PC-9 (cell line): ENCODE measurements around the gene B4GALNT3. TPM values are rescaled to one million over a fixed set of nuclear protein-coding genes. Genes with fewer than 3 reads are reported as not detected.

ENCODE experiments used
- BruUV-seq: library from RNA; stranded (reverse); fragments of 400-500 nt; replicated peaks from 2 replicates; lab custom pipeline; 2021; lab: Mats Ljungman, UMichigan
- CTCF ChIA-PET: fragments of 300-600 bp; sonication (Branson Sonifier 250); formaldehyde crosslinking; loops from one replicate; lab custom pipeline; 2022; ENCODE audit warnings: antibody characterized with exemption; lab: Charles Lee
- POLR2A ChIA-PET: fragments of 300-600 bp; sonication (Branson Sonifier 250); formaldehyde crosslinking; loops from one replicate; lab custom pipeline; 2022; ENCODE audit warnings: antibody characterized with exemption; ENCODE audit not compliant: unreplicated experiment; lab: Charles Lee
- DNase-seq, 2 experiments: peaks; one replicate each; pipeline versions ENCODE4 v3.0.0 to v3.0.0-alpha.2; 2015 to 2022; ENCODE audit warnings: mixed read lengths in 1 of 2
- H2AFZ ChIP-seq: fragments of 200-600 bp; sonication (generic); 2 replicates; pipeline ENCODE4 v1.8.1; 2017; ENCODE audit warnings: antibody characterized with exemption
- H3F3A ChIP-seq: fragments of 200-600 bp; sonication (generic); 2 replicates; pipeline ENCODE4 v1.8.1; 2017; ENCODE audit warnings: antibody characterized with exemption, mild to moderate bottlenecking, low read depth; ENCODE audit not compliant: insufficient read depth
- H3K27ac ChIP-seq: fragments of 200-600 bp; sonication (generic); 2 replicates; pipeline ENCODE4 v1.6.1; 2016; ENCODE audit warnings: mixed run types
- H3K27me3 ChIP-seq: fragments of 200-600 bp; sonication (generic); 2 replicates; pipeline ENCODE4 v1.6.1; 2016; ENCODE audit warnings: low read depth, mixed run types; ENCODE audit not compliant: insufficient read depth
- H3K36me3 ChIP-seq: fragments of 200-600 bp; sonication (generic); 2 replicates; pipeline ENCODE4 v1.6.1; 2016; ENCODE audit warnings: low read depth, mixed run types
- H3K4me1 ChIP-seq: fragments of 200-600 bp; sonication (generic); replicated peaks from 2 replicates; pipeline ENCODE4 v1.6.1; 2016; ENCODE audit warnings: mixed run types; ENCODE audit not compliant: insufficient read depth
- H3K4me2 ChIP-seq: fragments of 200-600 bp; sonication (generic); 2 replicates; pipeline ENCODE4 v1.6.1; 2017; ENCODE audit warnings: mixed run types
- H3K4me3 ChIP-seq: fragments of 200-600 bp; sonication (generic); 2 replicates; pipeline ENCODE4 v1.6.1; 2016; ENCODE audit warnings: mixed run types
- H3K79me2 ChIP-seq: fragments of 200-600 bp; sonication (generic); 2 replicates; pipeline ENCODE4 v1.6.1; 2017; ENCODE audit warnings: low read depth, mixed run types
- H3K9me2 ChIP-seq: fragments of 200-600 bp; sonication (generic); 2 replicates; pipeline ENCODE4 v1.8.1; 2017; ENCODE audit warnings: mild to moderate bottlenecking; ENCODE audit not compliant: insufficient read depth
- H3K9me3 ChIP-seq: fragments of 200-600 bp; sonication (generic); 2 replicates; pipeline ENCODE4 v1.8.1; 2016; ENCODE audit warnings: low read depth; ENCODE audit not compliant: insufficient read depth
- H4K20me1 ChIP-seq: fragments of 200-600 bp; sonication (generic); 2 replicates; pipeline ENCODE4 v1.8.1; 2017; ENCODE audit not compliant: insufficient read depth
- EZH2 ChIP-seq: fragments of 200-600 bp; sonication (generic); IDR thresholded peaks from 2 replicates; pipeline ENCODE4 v1.8.0; 2017; ENCODE audit warnings: antibody characterized with exemption, low read depth
- intact Hi-C: fragments of 100-400 bp; cut with micrococcal nuclease; formaldehyde crosslinking; loops from one replicate; pipeline ENCODE4 v1.10.0; 2022; ENCODE audit not compliant: unreplicated experiment
- total RNA-seq: library from RNA; stranded (reverse); gene quantifications from 2 replicates; pipeline ENCODE4 v1.2.3, GENCODE V29; 2021
- TF ChIP-seq, protein P1 (sequence below): fragments of 200-600 bp; sonication (generic); conservative IDR thresholded peaks from 2 replicates; pipeline ENCODE4 v1.6.1; 2017; ENCODE audit warnings: mixed run types, antibody characterized with exemption, mild to moderate bottlenecking, moderate library complexity

The B4GALNT3 gene
- total RNA-seq, 1 experiment from 2014 or later = 8.0 TPM

DNA sequence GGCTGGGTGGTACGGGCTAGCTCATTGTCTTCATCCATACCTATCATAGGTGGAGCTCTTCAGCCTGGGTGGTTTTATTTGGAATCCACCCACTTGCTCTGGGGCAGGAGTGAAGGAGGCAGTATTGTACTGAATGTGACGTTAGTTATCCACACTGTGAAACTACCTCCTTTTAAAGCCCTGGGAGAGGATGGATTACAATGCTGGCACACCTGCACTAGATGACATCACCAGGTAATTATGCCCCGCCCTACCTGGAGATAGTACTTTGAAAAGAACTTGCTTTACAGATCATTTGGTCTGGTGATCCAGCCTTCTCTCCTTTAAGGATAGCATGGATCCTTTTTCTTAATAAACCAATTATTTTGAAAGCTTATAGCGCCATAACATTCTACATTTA is 78.0 kb downstream of the B4GALNT3 start:
- Histone ChIP-seq H2AFZ (no peak overlapping the region), H4K20me1 (no peaks in the 10 kb centered on the region), H3F3A (peaks cover 15% of the 10 kb centered on the region), H3K79me2 (no peaks in the 10 kb centered on the region), H3K27me3 (no peaks in the 10 kb centered on the region), H3K36me3 (no peaks in the 10 kb centered on the region), H3K4me3 (no peak overlapping the region), H3K27ac (peak overlapping the region; percentile 46), H3K9me3 (no peaks in the 10 kb centered on the region), H3K4me1 (peaks cover 32% of the 10 kb centered on the region), H3K4me2 (peak overlapping the region; percentile 38; the same call in 1 of the 2 replicates), H3K9me2 (no peaks in the 10 kb centered on the region)
- peak; percentile 81 to 86 for DNase-seq
- POLR2A ChIA-PET = interaction anchor here (0.5 to 0.8 kb wide), 8 partner anchors 27 to 582 kb away, joined by 3 to 11 read pairs (median 6); partner anchors contain the start of gene KDM5A
- CTCF ChIA-PET = interaction anchor here (0.6 to 1.0 kb wide), 5 partner anchors 18 to 1144 kb away, joined by 4 to 5 read pairs (median 4); partner anchors contain the start of gene RAD52
- no TSS peak for BruUV-seq
- intact Hi-C loops = loop anchor here (1.0 to 2.0 kb wide), 3 partner anchors 28 to 79 kb away; partner anchors contain the start of gene B4GALNT3
- TF ChIP-seq, protein P1, sequence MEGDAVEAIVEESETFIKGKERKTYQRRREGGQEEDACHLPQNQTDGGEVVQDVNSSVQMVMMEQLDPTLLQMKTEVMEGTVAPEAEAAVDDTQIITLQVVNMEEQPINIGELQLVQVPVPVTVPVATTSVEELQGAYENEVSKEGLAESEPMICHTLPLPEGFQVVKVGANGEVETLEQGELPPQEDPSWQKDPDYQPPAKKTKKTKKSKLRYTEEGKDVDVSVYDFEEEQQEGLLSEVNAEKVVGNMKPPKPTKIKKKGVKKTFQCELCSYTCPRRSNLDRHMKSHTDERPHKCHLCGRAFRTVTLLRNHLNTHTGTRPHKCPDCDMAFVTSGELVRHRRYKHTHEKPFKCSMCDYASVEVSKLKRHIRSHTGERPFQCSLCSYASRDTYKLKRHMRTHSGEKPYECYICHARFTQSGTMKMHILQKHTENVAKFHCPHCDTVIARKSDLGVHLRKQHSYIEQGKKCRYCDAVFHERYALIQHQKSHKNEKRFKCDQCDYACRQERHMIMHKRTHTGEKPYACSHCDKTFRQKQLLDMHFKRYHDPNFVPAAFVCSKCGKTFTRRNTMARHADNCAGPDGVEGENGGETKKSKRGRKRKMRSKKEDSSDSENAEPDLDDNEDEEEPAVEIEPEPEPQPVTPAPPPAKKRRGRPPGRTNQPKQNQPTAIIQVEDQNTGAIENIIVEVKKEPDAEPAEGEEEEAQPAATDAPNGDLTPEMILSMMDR = no peak
- TF ChIP-seq EZH2 = no peak

DNA sequence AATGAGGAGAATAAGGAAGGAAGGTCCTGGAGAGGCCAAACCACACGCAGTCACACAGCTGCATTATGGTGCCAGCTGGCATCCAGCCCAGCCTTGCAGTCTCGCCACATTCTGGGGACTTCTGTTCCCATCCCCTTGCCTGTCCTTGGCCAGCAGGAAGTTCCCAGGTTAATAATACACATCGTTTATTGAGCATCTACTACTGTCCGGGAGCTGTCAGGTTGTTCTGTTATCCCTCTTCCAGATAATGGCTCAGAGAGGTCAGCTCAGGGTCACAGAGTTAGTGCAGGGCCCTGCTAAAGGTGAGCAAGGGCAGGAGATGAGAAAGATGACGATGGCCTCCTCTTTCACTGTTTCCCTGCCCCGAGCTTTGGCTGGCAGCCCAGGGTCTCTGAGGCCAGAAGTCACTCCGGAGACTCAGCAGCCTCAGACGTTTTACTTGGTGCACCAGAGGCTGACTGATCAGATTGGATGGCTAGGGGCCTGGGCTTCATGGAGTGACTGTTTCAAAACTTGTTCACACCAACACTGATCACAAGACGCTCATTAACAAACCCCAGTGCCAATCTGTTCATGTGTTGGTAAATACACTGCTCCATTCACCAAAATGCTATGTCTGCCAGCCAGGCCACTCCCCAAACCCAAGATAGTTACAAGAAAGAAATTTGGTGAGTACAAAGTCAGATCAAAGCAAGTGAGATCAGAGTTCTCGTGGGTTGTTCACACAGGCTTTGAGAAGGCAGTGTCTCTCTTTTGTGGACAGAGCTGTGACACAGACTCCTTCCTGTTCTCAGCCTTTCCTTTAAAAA is 79.2 kb downstream of the B4GALNT3 start:
- ChIA-PET POLR2A (interaction anchor here (0.6 to 0.7 kb wide), 3 partner anchors 52 to 443 kb away, joined by 3 to 9 read pairs (median 8); no protein-coding TSS in a partner anchor), CTCF (interaction anchor here (1.0 kb wide), 2 partner anchors 97 to 410 kb away, joined by 4 to 16 read pairs; partner anchors contain the start of gene RAD52)
- H3K9me2 ChIP-seq = no peaks in the 10 kb centered on the region
- peak overlapping the region; percentile 57 for H3K27ac ChIP-seq
- BruUV-seq = no TSS peak
- peaks cover 15% of the 10 kb centered on the region for H3F3A ChIP-seq
- H3K4me2 ChIP-seq = peak overlapping the region; percentile 14; the same call in 1 of the 2 replicates
- no peak overlapping the region for H2AFZ ChIP-seq
- no peak overlapping the region for H3K4me3 ChIP-seq
- H3K9me3 ChIP-seq = no peaks in the 10 kb centered on the region
- no peaks in the 10 kb centered on the region for H3K79me2 ChIP-seq
- no peaks in the 10 kb centered on the region for H4K20me1 ChIP-seq
- DNase-seq = peak; percentile 88 to 89
- H3K4me1 ChIP-seq = peaks cover 32% of the 10 kb centered on the region
- TF ChIP-seq, protein P1 = no peak
- TF ChIP-seq EZH2 = no peak
- no peaks in the 10 kb centered on the region for H3K36me3 ChIP-seq
- H3K27me3 ChIP-seq = no peaks in the 10 kb centered on the region
- intact Hi-C loops = loop anchor here (1.0 to 2.0 kb wide), 3 partner anchors 30 to 80 kb away; partner anchors contain the start of gene B4GALNT3

DNA sequence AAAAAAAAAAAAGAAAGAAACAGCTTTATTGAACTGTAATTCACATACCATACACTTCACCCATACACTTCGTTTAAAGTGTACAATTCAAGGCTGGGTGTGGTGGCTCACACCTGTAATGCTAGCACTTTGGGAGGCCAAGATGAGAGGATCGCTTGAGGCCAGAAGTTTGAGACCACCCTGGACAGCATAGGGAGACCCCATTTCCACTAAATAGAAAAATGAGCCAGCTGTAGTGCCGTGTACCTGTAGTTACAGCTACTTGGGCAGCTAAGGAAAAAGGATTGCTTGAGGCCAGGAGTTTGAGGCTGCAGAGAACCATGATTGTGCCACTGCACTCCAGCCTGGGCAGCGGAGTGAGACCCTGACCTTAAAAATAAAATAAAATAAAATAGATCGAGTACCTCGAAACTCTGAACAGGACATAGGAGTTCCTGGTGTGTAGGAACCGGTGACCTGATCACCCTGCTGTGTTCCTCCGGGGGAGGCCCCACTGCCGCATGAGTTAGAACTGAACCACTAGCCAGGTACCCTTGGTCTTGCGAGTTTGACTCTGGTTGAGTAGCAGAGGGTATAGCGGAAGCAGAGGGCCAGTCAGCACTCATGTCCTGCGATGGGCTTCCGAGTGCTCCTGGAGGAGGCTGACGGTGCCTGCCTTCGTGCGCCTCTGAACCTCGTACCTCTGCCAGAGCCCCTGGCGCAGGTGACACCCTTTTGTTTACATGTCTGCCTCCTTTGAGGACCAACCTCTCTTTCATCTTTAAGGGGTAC is 80.0 kb downstream of the B4GALNT3 start:
- 0 out of 2 replicates have a peak overlapping the region, but pooled peaks have one; percentile 14 for H3K4me2 ChIP-seq
- no peaks in the 10 kb centered on the region for H3K27me3 ChIP-seq
- no peak overlapping the region for H2AFZ ChIP-seq
- POLR2A ChIA-PET = interaction anchor here (0.6 to 0.7 kb wide), 2 partner anchors 73 to 443 kb away, joined by 3 to 8 read pairs; no protein-coding TSS in a partner anchor
- no peaks in the 10 kb centered on the region for H3K9me3 ChIP-seq
- peaks cover 32% of the 10 kb centered on the region for H3K4me1 ChIP-seq
- no peak for DNase-seq
- H3K27ac ChIP-seq = peak overlapping the region; percentile 57
- no peak overlapping the region for H3K4me3 ChIP-seq
- no peaks in the 10 kb centered on the region for H3K79me2 ChIP-seq
- CTCF ChIA-PET = no interaction called here
- peaks cover 15% of the 10 kb centered on the region for H3F3A ChIP-seq
- intact Hi-C loops = loop anchor here (2.0 kb wide), 1 partner anchor 81 kb away; the partner anchor contains the start of gene B4GALNT3
- no peak for TF ChIP-seq EZH2
- TF ChIP-seq, protein P1 = 0 out of 2 replicates have a peak, but pooled peaks have one; percentile 16
- H3K36me3 ChIP-seq = no peaks in the 10 kb centered on the region
- BruUV-seq = no TSS peak
- H4K20me1 ChIP-seq = no peaks in the 10 kb centered on the region
- H3K9me2 ChIP-seq = no peaks in the 10 kb centered on the region
